ENCODE results near the gene ODF2. TPM values are rescaled to one million over a fixed set of nuclear protein-coding genes. Genes with fewer than 3 reads are reported as not detected.
"Not testable (repeated sequence)": the region's sequence is repeated elsewhere in the genome, so short reads cannot be mapped to it uniquely, and the experiment has no call there.

The ODF2 gene
- total RNA-seq, 2 experiments from 2014 or later: 64.9 to 65.0 TPM

- H3K27ac Mint-ChIP-seq: no peak overlapping the region
- peaks cover 6% of the 10 kb centered on the region for H3K36me3 Mint-ChIP-seq
- H3K4me1 Mint-ChIP-seq: peaks cover 6% of the 10 kb centered on the region
- no peak overlapping the region for H3K4me3 Mint-ChIP-seq
- DNase-seq (no peak), ATAC-seq (ENCODE audit: low read depth) (no peak)
- POLR2A ChIA-PET: no interaction called here
- H3K9me3 Mint-ChIP-seq: no peaks in the 10 kb centered on the region
- H3K27me3 Mint-ChIP-seq: no peaks in the 10 kb centered on the region
Measured at GRCh38 chr9:128498911-128499310, 43.1 kb downstream of the ODF2 start.

GRCh38 chr9:128499920-128500319 is 44.1 kb downstream of the ODF2 start:
- ATAC-seq (ENCODE audit: low read depth) (no peak), DNase-seq (no peak)
- Mint-ChIP-seq H3K27me3 (no peaks in the 10 kb centered on the region), H3K36me3 (peaks cover 6% of the 10 kb centered on the region), H3K4me3 (no peak overlapping the region), H3K27ac (peak overlapping the region; percentile 28), H3K9me3 (no peaks in the 10 kb centered on the region), H3K4me1 (peaks cover 5% of the 10 kb centered on the region)
- POLR2A ChIA-PET: no interaction called here

GRCh38 chr9:128503415-128503825 is 47.6 kb downstream of the ODF2 start:
- not testable (repeated sequence) for H3K9me3 Mint-ChIP-seq; ATAC-seq (ENCODE audit: low read depth); H3K27me3 Mint-ChIP-seq; H3K36me3 Mint-ChIP-seq; DNase-seq
- POLR2A ChIA-PET: interaction anchor here (0.6 to 2.1 kb wide), 2 partner anchors 48 to 835 kb away, joined by 3 to 16 read pairs; partner anchors contain the start of gene SPTAN1
- peaks cover 16% of the 10 kb centered on the region for H3K4me1 Mint-ChIP-seq
- peak overlapping the region; percentile 100 for H3K4me3 Mint-ChIP-seq
- H3K27ac Mint-ChIP-seq: peak overlapping the region; percentile 65

GRCh38 chr9:128503870-128504269 is 48.1 kb downstream of the ODF2 start:
- ATAC-seq (ENCODE audit: low read depth): no peak
- POLR2A ChIA-PET: interaction anchor here (0.6 to 2.1 kb wide), 2 partner anchors 48 to 834 kb away, joined by 3 to 16 read pairs; partner anchors contain the start of gene SPTAN1
- no peaks in the 10 kb centered on the region for H3K9me3 Mint-ChIP-seq
- H3K36me3 Mint-ChIP-seq: peaks cover 9% of the 10 kb centered on the region
- no peak for DNase-seq
- H3K27ac Mint-ChIP-seq: peak overlapping the region; percentile 65
- no peaks in the 10 kb centered on the region for H3K27me3 Mint-ChIP-seq
- H3K4me1 Mint-ChIP-seq: peaks cover 21% of the 10 kb centered on the region
- peak overlapping the region; percentile 100 for H3K4me3 Mint-ChIP-seq

- peak within 1 kb of the TSS; percentile 99 for H3K27ac Mint-ChIP-seq
- POLR2A ChIA-PET: interaction anchor here (0.6 to 2.1 kb wide), 11 partner anchors 10 to 474 kb away, joined by 3 to 16 read pairs (median 3); partner anchors contain the start of genes SET, SPTAN1 and URM1
- H3K27me3 Mint-ChIP-seq: no peaks in the 10 kb centered on the region
- peaks cover 21% of the 10 kb centered on the region for H3K4me1 Mint-ChIP-seq
- peak within 1 kb of the TSS; percentile 100 for H3K4me3 Mint-ChIP-seq
- ATAC-seq (ENCODE audit: low read depth) (peak; percentile 95), DNase-seq (peak; percentile 100)
- peaks cover 15% of the 10 kb centered on the region for H3K36me3 Mint-ChIP-seq
- H3K9me3 Mint-ChIP-seq: no peaks in the 10 kb centered on the region
Measured at GRCh38 chr9:128504485-128505413, 48.9 kb downstream of the ODF2 start, which contains the start of gene GLE1. Gene GLE1, plus strand, starts transcription at chr9:128504719. Its CDS starts 87 bp downstream, at chr9:128504806.

- POLR2A ChIA-PET: interaction anchor here (0.6 to 2.1 kb wide), 8 partner anchors 9 to 473 kb away, joined by 3 to 16 read pairs (median 3); partner anchors contain the start of genes SET, SPTAN1 and URM1
- Mint-ChIP-seq H3K4me1 (peaks cover 19% of the 10 kb centered on the region), H3K27ac (peak overlapping the region; percentile 99), H3K27me3 (no peaks in the 10 kb centered on the region), H3K9me3 (no peaks in the 10 kb centered on the region), H3K36me3 (peaks cover 20% of the 10 kb centered on the region), H3K4me3 (peak overlapping the region; percentile 100)
- ATAC-seq (ENCODE audit: low read depth) (no peak), DNase-seq (no peak)
Measured at GRCh38 chr9:128505414-128505765, 49.6 kb downstream of the ODF2 start.

- H3K27me3 Mint-ChIP-seq; POLR2A ChIA-PET; H3K9me3 Mint-ChIP-seq; DNase-seq; ATAC-seq (ENCODE audit: low read depth): not testable (repeated sequence)
- peaks cover 20% of the 10 kb centered on the region for H3K36me3 Mint-ChIP-seq
- H3K4me3 Mint-ChIP-seq: peak overlapping the region; percentile 100
- H3K4me1 Mint-ChIP-seq: peaks cover 19% of the 10 kb centered on the region
- H3K27ac Mint-ChIP-seq: peak overlapping the region; percentile 58
Measured at GRCh38 chr9:128505906-128506305, 50.1 kb downstream of the ODF2 start.

GRCh38 chr9:128512820-128513219 is 57.0 kb downstream of the ODF2 start:
- DNase-seq: no peak
- Mint-ChIP-seq H3K4me3 (no peak overlapping the region), H3K36me3 (peaks cover 50% of the 10 kb centered on the region), H3K27ac (no peak overlapping the region), H3K4me1 (peaks cover 15% of the 10 kb centered on the region), H3K9me3 (no peaks in the 10 kb centered on the region), H3K27me3 (no peaks in the 10 kb centered on the region)
- POLR2A ChIA-PET: interaction anchor here (2.2 kb wide), 1 partner anchor 40 kb away, joined by 9 read pairs; the partner anchor contains the start of gene SPTAN1
- no peak for ATAC-seq (ENCODE audit: low read depth)

- Mint-ChIP-seq H3K27me3 (no peaks in the 10 kb centered on the region), H3K27ac (no peak overlapping the region), H3K9me3 (peaks cover 4% of the 10 kb centered on the region), H3K4me3 (no peak overlapping the region), H3K4me1 (peaks cover 2% of the 10 kb centered on the region), H3K36me3 (peaks cover 38% of the 10 kb centered on the region)
- ATAC-seq (ENCODE audit: low read depth): no peak
- POLR2A ChIA-PET: interaction anchor here (1.2 kb wide), 1 partner anchor 10 kb away, joined by 3 read pairs; no protein-coding TSS in a partner anchor
- no peak for DNase-seq
Measured at GRCh38 chr9:128521956-128522355, 66.2 kb downstream of the ODF2 start.

- peak overlapping the region; percentile 15 for H3K27ac Mint-ChIP-seq
- ATAC-seq (ENCODE audit: low read depth): no peak
Measured at GRCh38 chr9:128523199-128523925, 67.6 kb downstream of the ODF2 start.

GRCh38 chr9:128526720-128527119 is 70.9 kb downstream of the ODF2 start:
- no peak overlapping the region for H3K27ac Mint-ChIP-seq

More at GRCh38 chr9:128523199-128523925, 67.6 kb downstream of the ODF2 start:
- Mint-ChIP-seq H3K9me3 (peaks cover 4% of the 10 kb centered on the region), H3K36me3 (peaks cover 30% of the 10 kb centered on the region), H3K4me3 (no peak overlapping the region), H3K4me1 (peaks cover 2% of the 10 kb centered on the region), H3K27me3 (no peaks in the 10 kb centered on the region)
- POLR2A ChIA-PET: no interaction called here
- DNase-seq: no peak

GRCh38 chr9:128528445-128529160 is 72.8 kb downstream of the ODF2 start:
- peaks cover 26% of the 10 kb centered on the region for H3K36me3 Mint-ChIP-seq
- H3K27me3 Mint-ChIP-seq: no peaks in the 10 kb centered on the region
- ATAC-seq (ENCODE audit: low read depth): no peak
- no peak for DNase-seq
- H3K4me3 Mint-ChIP-seq: no peak overlapping the region
- H3K27ac Mint-ChIP-seq: no peak overlapping the region
- POLR2A ChIA-PET: interaction anchor here (0.7 kb wide), 2 partner anchors 59 to 165 kb away, joined by 4 to 5 read pairs; no protein-coding TSS in a partner anchor
- no peaks in the 10 kb centered on the region for H3K9me3 Mint-ChIP-seq
- no peaks in the 10 kb centered on the region for H3K4me1 Mint-ChIP-seq

More at GRCh38 chr9:128526720-128527119, 70.9 kb downstream of the ODF2 start:
- no peak overlapping the region for H3K4me3 Mint-ChIP-seq
- H3K36me3 Mint-ChIP-seq: peaks cover 21% of the 10 kb centered on the region
- POLR2A ChIA-PET: no interaction called here
- no peaks in the 10 kb centered on the region for H3K9me3 Mint-ChIP-seq
- peaks cover 2% of the 10 kb centered on the region for H3K4me1 Mint-ChIP-seq
- H3K27me3 Mint-ChIP-seq: no peaks in the 10 kb centered on the region
- DNase-seq (no peak), ATAC-seq (ENCODE audit: low read depth) (no peak)
